GM21447 (cell line): Measurements from ENCODE around the gene P2RX5.

ENCODE experiments used
- ATAC-seq: cut with Tn5 transposase; IDR thresholded peaks from one replicate; pipeline ENCODE4 v1.9.1; 2021; ENCODE audit not compliant: unreplicated experiment

Gene P2RX5

GRCh38 chr17:3626831-3627768 is 68.9 kb downstream of the P2RX5 start:
- ATAC-seq = no peak
